NK-92 (cell line): ENCODE results near the gene WNK2.

ENCODE experiments used
- DNase-seq: peaks from one replicate; lab custom pipeline; 2025; ENCODE audit not compliant: unreplicated experiment; lab: John Stamatoyannopoulos, UW

WNK2 gene

GRCh38 chr9:93212409-93212808 is 28.5 kb downstream of the WNK2 start:
- DNase-seq, result no peak

- no peak for DNase-seq
Observed at GRCh38 chr9:93216073-93216365, 32.1 kb downstream of the WNK2 start.

GRCh38 chr9:93217706-93218105 is 33.8 kb downstream of the WNK2 start:
- no peak for DNase-seq

GRCh38 chr9:93218161-93218560 is 34.2 kb downstream of the WNK2 start:
- DNase-seq, result no peak

GRCh38 chr9:93218671-93219420 is 34.9 kb downstream of the WNK2 start:
- DNase-seq, result no peak

- DNase-seq, result no peak
Observed at GRCh38 chr9:93219692-93220091, 35.8 kb downstream of the WNK2 start.

- DNase-seq, result no peak
Observed at GRCh38 chr9:93220627-93221026, 36.7 kb downstream of the WNK2 start.

GRCh38 chr9:93221044-93221443 is 37.1 kb downstream of the WNK2 start:
- no peak for DNase-seq

- no peak for DNase-seq
Observed at GRCh38 chr9:93222890-93223259, 38.9 kb downstream of the WNK2 start.

GRCh38 chr9:93223260-93224180 is 39.6 kb downstream of the WNK2 start:
- DNase-seq, result no peak

GRCh38 chr9:93224591-93224990 is 40.7 kb downstream of the WNK2 start:
- DNase-seq, result no peak

GRCh38 chr9:93225417-93225816 is 41.5 kb downstream of the WNK2 start:
- DNase-seq, result no peak

- DNase-seq, result no peak
Observed at GRCh38 chr9:93225892-93226291, 42.0 kb downstream of the WNK2 start.

GRCh38 chr9:93226819-93227218 is 42.9 kb downstream of the WNK2 start:
- DNase-seq, result no peak

GRCh38 chr9:93228030-93228429 is 44.1 kb downstream of the WNK2 start:
- DNase-seq, result no peak

- DNase-seq, result no peak
Observed at GRCh38 chr9:93228453-93228852, 44.5 kb downstream of the WNK2 start.

GRCh38 chr9:93229636-93230035 is 45.7 kb downstream of the WNK2 start:
- DNase-seq, result no peak

GRCh38 chr9:93230185-93230584 is 46.2 kb downstream of the WNK2 start:
- DNase-seq, result no peak

GRCh38 chr9:93230601-93231000 is 46.7 kb downstream of the WNK2 start:
- no peak for DNase-seq

GRCh38 chr9:93231121-93231694 is 47.3 kb downstream of the WNK2 start:
- no peak for DNase-seq

- DNase-seq, result no peak
Observed at GRCh38 chr9:93231716-93232115, 47.8 kb downstream of the WNK2 start.

- no peak for DNase-seq
Observed at GRCh38 chr9:93232388-93232960, 48.5 kb downstream of the WNK2 start.
